ENCODE results near the gene SARM1.
A peak's percentile ranks its signal among the peaks of the same experiment; 100 is the strongest.

The SARM1 gene

GRCh38 chr17:28421787-28422305, 50.4 kb downstream of the SARM1 start:
- H3K4me2 ChIP-seq (ENCODE audit: insufficient read depth, low read length, poor library complexity, severe bottlenecking), result no peak overlapping the region
- no peak overlapping the region for H3K9ac ChIP-seq (ENCODE audit: low read depth, low read length, poor library complexity)
- H3K23ac ChIP-seq (ENCODE audit: low read depth, low read length, poor library complexity), result no peak overlapping the region
- no peak overlapping the region for H2BK15ac ChIP-seq (ENCODE audit: low read length)
- no peak overlapping the region for H2BK5ac ChIP-seq (ENCODE audit: low read length)
- H2AK5ac ChIP-seq (ENCODE audit: low read depth, low read length), result no peak overlapping the region
- H3K27ac ChIP-seq (replicated peaks; ENCODE audit: low read length), result no peak overlapping the region
- H3K4me1 ChIP-seq (ENCODE audit: control insufficient read depth in 2 of 2, insufficient read depth in 1 of 2, low read depth in 1 of 2, low read length in 2 of 2), result peaks cover 5 to 6% of the 10 kb centered on the region in 2 donors
- no peak overlapping the region for H3K4ac ChIP-seq (ENCODE audit: low read length)
- no peak overlapping the region for H4K91ac ChIP-seq (ENCODE audit: low read depth, low read length, poor library complexity)
- H2BK120ac ChIP-seq (ENCODE audit: low read depth, low read length), result no peak overlapping the region
- no peak overlapping the region for H2BK12ac ChIP-seq (ENCODE audit: low read length)
- H2AFZ ChIP-seq (ENCODE audit: low read length), result no peak overlapping the region
- H3K9me3 ChIP-seq (replicated peaks in 1 of 2; ENCODE audit: control insufficient read depth in 2 of 2, insufficient read depth in 1 of 2, low read depth in 1 of 2, low read length in 2 of 2), result no peaks in the 10 kb centered on the region
- WGBS, 2 donors (ENCODE audit: extremely low coverage in 2 of 2, insufficient read length in 2 of 2, insufficient replicate concordance in 1 of 2), result no CpG with 5 or more reads among the region's 7 CpGs
- no peak overlapping the region for H3K14ac ChIP-seq (ENCODE audit: low read length)
- peaks cover 0 to 14% (median 0%) of the 10 kb centered on the region in 3 experiments for H3K27me3 ChIP-seq (ENCODE audit: control insufficient read depth in 3 of 3, insufficient read depth in 3 of 3, low read depth in 1 of 3, low read length in 3 of 3)
- no peak overlapping the region for H3K4me3 ChIP-seq (ENCODE audit: low read length in 2 of 2)
- no peaks in the 10 kb centered on the region for H3K79me1 ChIP-seq (ENCODE audit: low read depth, low read length)
- H4K8ac ChIP-seq (ENCODE audit: low read depth, low read length), result no peak overlapping the region
- no peaks in the 10 kb centered on the region for H3K36me3 ChIP-seq (replicated peaks in 1 of 2; ENCODE audit: control insufficient read depth in 2 of 2, insufficient read depth in 2 of 2, low read length in 2 of 2)
- no peak overlapping the region for H3K18ac ChIP-seq (ENCODE audit: low read length)
- DNase-seq (ENCODE audit: low spot score), result no peak

DNA sequence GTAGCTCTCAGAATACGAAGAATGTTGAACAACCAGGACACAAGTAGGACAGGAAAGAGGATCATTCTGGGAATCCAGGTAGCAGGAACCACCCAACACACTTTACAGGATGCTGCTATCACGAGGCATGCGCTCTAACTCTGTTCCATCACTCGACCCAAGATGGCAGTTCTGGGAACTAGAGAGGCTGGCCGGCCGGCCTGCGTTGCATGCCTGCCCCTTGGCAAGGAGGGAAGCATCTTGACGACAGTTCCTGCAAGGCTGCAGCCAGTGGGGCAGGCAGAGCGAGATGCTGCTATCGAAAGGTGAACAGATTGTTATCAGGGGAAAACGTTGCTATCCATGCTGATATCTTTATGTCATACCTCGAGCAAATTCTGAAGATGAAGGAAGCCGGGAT, 53.7 kb downstream of the SARM1 start:
- Histone ChIP-seq H3K18ac (ENCODE audit: low read length) (no peak overlapping the region), H3K4me3 (ENCODE audit: low read length in 2 of 2) (no peak overlapping the region), H3K23ac (ENCODE audit: low read depth, low read length, poor library complexity) (no peak overlapping the region), H3K4me1 (ENCODE audit: control insufficient read depth in 2 of 2, insufficient read depth in 1 of 2, low read depth in 1 of 2, low read length in 2 of 2) (peaks cover 5 to 6% of the 10 kb centered on the region in 2 donors), H3K4me2 (ENCODE audit: insufficient read depth, low read length, poor library complexity, severe bottlenecking) (no peak overlapping the region), H2BK120ac (ENCODE audit: low read depth, low read length) (no peak overlapping the region), H4K91ac (ENCODE audit: low read depth, low read length, poor library complexity) (no peak overlapping the region), H2AFZ (ENCODE audit: low read length) (no peak overlapping the region), H3K4ac (ENCODE audit: low read length) (no peak overlapping the region), H3K79me1 (ENCODE audit: low read depth, low read length) (no peaks in the 10 kb centered on the region), H2BK15ac (ENCODE audit: low read length) (no peak overlapping the region), H2AK5ac (ENCODE audit: low read depth, low read length) (no peak overlapping the region), H2BK5ac (ENCODE audit: low read length) (no peak overlapping the region), H3K27ac (replicated peaks; ENCODE audit: low read length) (no peak overlapping the region), H2BK12ac (ENCODE audit: low read length) (no peak overlapping the region), H3K9ac (ENCODE audit: low read depth, low read length, poor library complexity) (no peak overlapping the region), H3K14ac (ENCODE audit: low read length) (no peak overlapping the region), H3K36me3 (replicated peaks in 1 of 2; ENCODE audit: control insufficient read depth in 2 of 2, insufficient read depth in 2 of 2, low read length in 2 of 2) (no peaks in the 10 kb centered on the region), H3K27me3 (ENCODE audit: control insufficient read depth in 3 of 3, insufficient read depth in 3 of 3, low read depth in 1 of 3, low read length in 3 of 3) (peaks cover 0 to 14% (median 0%) of the 10 kb centered on the region in 3 experiments), H3K9me3 (replicated peaks in 1 of 2; ENCODE audit: control insufficient read depth in 2 of 2, insufficient read depth in 1 of 2, low read depth in 1 of 2, low read length in 2 of 2) (no peaks in the 10 kb centered on the region), H4K8ac (ENCODE audit: low read depth, low read length) (no peak overlapping the region)
- no peak for DNase-seq (ENCODE audit: low spot score)
- WGBS, 2 donors (ENCODE audit: extremely low coverage in 2 of 2, insufficient read length in 2 of 2, insufficient replicate concordance in 1 of 2), result no CpG with 5 or more reads among the region's 13 CpGs

- no peak overlapping the region for H2BK15ac ChIP-seq (ENCODE audit: low read length)
- H4K8ac ChIP-seq (ENCODE audit: low read depth, low read length), result no peak overlapping the region
- no CpG with 5 or more reads among the region's 9 CpGs for WGBS, 2 donors (ENCODE audit: extremely low coverage in 2 of 2, insufficient read length in 2 of 2, insufficient replicate concordance in 1 of 2)
- H3K14ac ChIP-seq (ENCODE audit: low read length), result no peak overlapping the region
- H3K27ac ChIP-seq (replicated peaks; ENCODE audit: low read length), result no peak overlapping the region
- no peak for DNase-seq (ENCODE audit: low spot score)
- no peak overlapping the region for H4K91ac ChIP-seq (ENCODE audit: low read depth, low read length, poor library complexity)
- H2BK12ac ChIP-seq (ENCODE audit: low read length), result no peak overlapping the region
- H3K36me3 ChIP-seq (replicated peaks in 1 of 2; ENCODE audit: control insufficient read depth in 2 of 2, insufficient read depth in 2 of 2, low read length in 2 of 2), result no peaks in the 10 kb centered on the region
- H3K23ac ChIP-seq (ENCODE audit: low read depth, low read length, poor library complexity), result no peak overlapping the region
- H2AFZ ChIP-seq (ENCODE audit: low read length), result no peak overlapping the region
- peaks cover 5 to 6% of the 10 kb centered on the region in 2 donors for H3K4me1 ChIP-seq (ENCODE audit: control insufficient read depth in 2 of 2, insufficient read depth in 1 of 2, low read depth in 1 of 2, low read length in 2 of 2)
- H3K18ac ChIP-seq (ENCODE audit: low read length), result no peak overlapping the region
- H3K27me3 ChIP-seq (ENCODE audit: control insufficient read depth in 3 of 3, insufficient read depth in 3 of 3, low read depth in 1 of 3, low read length in 3 of 3), result peaks cover 0 to 11% (median 0%) of the 10 kb centered on the region in 3 experiments
- no peak overlapping the region for H3K9ac ChIP-seq (ENCODE audit: low read depth, low read length, poor library complexity)
- H3K4ac ChIP-seq (ENCODE audit: low read length), result no peak overlapping the region
- H3K79me1 ChIP-seq (ENCODE audit: low read depth, low read length), result no peaks in the 10 kb centered on the region
- peak overlapping the region; percentile 54 for H2AK5ac ChIP-seq (ENCODE audit: low read depth, low read length)
- no peaks in the 10 kb centered on the region for H3K9me3 ChIP-seq (replicated peaks in 1 of 2; ENCODE audit: control insufficient read depth in 2 of 2, insufficient read depth in 1 of 2, low read depth in 1 of 2, low read length in 2 of 2)
- no peak overlapping the region for H2BK5ac ChIP-seq (ENCODE audit: low read length)
- no peak overlapping the region for H3K4me3 ChIP-seq (ENCODE audit: low read length in 2 of 2)
- no peak overlapping the region for H2BK120ac ChIP-seq (ENCODE audit: low read depth, low read length)
- H3K4me2 ChIP-seq (ENCODE audit: insufficient read depth, low read length, poor library complexity, severe bottlenecking), result no peak overlapping the region
These were observed 54.6 kb downstream of the SARM1 start for GRCh38 chr17:28426081-28426519.

- Histone ChIP-seq H2BK12ac (ENCODE audit: low read length) (no peak overlapping the region), H3K27me3 (ENCODE audit: control insufficient read depth in 3 of 3, insufficient read depth in 3 of 3, low read depth in 1 of 3, low read length in 3 of 3) (peaks cover 0 to 11% (median 0%) of the 10 kb centered on the region in 3 experiments), H3K18ac (ENCODE audit: low read length) (no peak overlapping the region), H3K4me2 (ENCODE audit: insufficient read depth, low read length, poor library complexity, severe bottlenecking) (no peak overlapping the region), H3K9ac (ENCODE audit: low read depth, low read length, poor library complexity) (no peak overlapping the region), H3K9me3 (replicated peaks in 1 of 2; ENCODE audit: control insufficient read depth in 2 of 2, insufficient read depth in 1 of 2, low read depth in 1 of 2, low read length in 2 of 2) (no peaks in the 10 kb centered on the region), H3K4ac (ENCODE audit: low read length) (no peak overlapping the region), H4K8ac (ENCODE audit: low read depth, low read length) (no peak overlapping the region), H3K27ac (replicated peaks; ENCODE audit: low read length) (no peak overlapping the region), H2BK15ac (ENCODE audit: low read length) (no peak overlapping the region), H4K91ac (ENCODE audit: low read depth, low read length, poor library complexity) (no peak overlapping the region), H2BK120ac (ENCODE audit: low read depth, low read length) (no peak overlapping the region), H3K4me1 (ENCODE audit: control insufficient read depth in 2 of 2, insufficient read depth in 1 of 2, low read depth in 1 of 2, low read length in 2 of 2) (peaks cover 5 to 6% of the 10 kb centered on the region in 2 donors), H2BK5ac (ENCODE audit: low read length) (no peak overlapping the region), H2AFZ (ENCODE audit: low read length) (no peak overlapping the region), H3K14ac (ENCODE audit: low read length) (no peak overlapping the region), H3K4me3 (ENCODE audit: low read length in 2 of 2) (no peak overlapping the region), H2AK5ac (ENCODE audit: low read depth, low read length) (no peak overlapping the region), H3K23ac (ENCODE audit: low read depth, low read length, poor library complexity) (no peak overlapping the region), H3K36me3 (replicated peaks in 1 of 2; ENCODE audit: control insufficient read depth in 2 of 2, insufficient read depth in 2 of 2, low read length in 2 of 2) (no peaks in the 10 kb centered on the region), H3K79me1 (ENCODE audit: low read depth, low read length) (no peaks in the 10 kb centered on the region)
- no CpG with 5 or more reads among the region's 5 CpGs for WGBS, 2 donors (ENCODE audit: extremely low coverage in 2 of 2, insufficient read length in 2 of 2, insufficient replicate concordance in 1 of 2)
- no peak for DNase-seq (ENCODE audit: low spot score)
These were observed 55.9 kb downstream of the SARM1 start for GRCh38 chr17:28427371-28427770.

All from neuronal stem cell (in vitro differentiated cells).